Neural crest cell (in vitro differentiated cells): ENCODE data around the gene CCDC54. TPM values are rescaled to one million over a fixed set of nuclear protein-coding genes. Genes with fewer than 3 reads are reported as not detected.

Experiments
- DNase-seq: peaks from one replicate; pipeline ENCODE4 v3.0.0; 2021; ENCODE audit warnings: low read depth, mixed read lengths, low spot score
- H3K27ac Mint-ChIP-seq: one replicate; pipeline ENCODE4 v1.8.0; 2021; ENCODE audit warnings: mild to moderate bottlenecking, mixed read lengths; ENCODE audit not compliant: unreplicated experiment
- H3K27me3 Mint-ChIP-seq: 2 replicates; pipeline ENCODE4 v1.8.0; 2021; ENCODE audit warnings: low read depth, mild to moderate bottlenecking, mixed read lengths
- H3K36me3 Mint-ChIP-seq: 2 replicates; pipeline ENCODE4 v1.8.0; 2021; ENCODE audit warnings: low read depth, mild to moderate bottlenecking, mixed read lengths
- H3K4me1 Mint-ChIP-seq: 2 replicates; pipeline ENCODE4 v1.8.0; 2021; ENCODE audit warnings: mixed read lengths
- H3K4me3 Mint-ChIP-seq: one replicate; pipeline ENCODE4 v1.8.0; 2021; ENCODE audit warnings: mild to moderate bottlenecking, mixed read lengths
- H3K9me3 Mint-ChIP-seq: 2 replicates; pipeline ENCODE4 v1.8.0; 2021; ENCODE audit warnings: mixed read lengths
- total RNA-seq: library from RNA; stranded (reverse); gene quantifications from 2 replicates; pipeline ENCODE4 v1.2.1, GENCODE V29; 2021
- TF ChIP-seq, protein P1 (sequence below): fragments of 200-600 bp; sonication (generic); conservative IDR thresholded peaks from 2 replicates; pipeline ENCODE4 v1.5.0; 2021; ENCODE audit warnings: antibody characterized with exemption, mild to moderate bottlenecking

Gene CCDC54
- total RNA-seq, 1 donor from 2014 or later, result not detected

DNA sequence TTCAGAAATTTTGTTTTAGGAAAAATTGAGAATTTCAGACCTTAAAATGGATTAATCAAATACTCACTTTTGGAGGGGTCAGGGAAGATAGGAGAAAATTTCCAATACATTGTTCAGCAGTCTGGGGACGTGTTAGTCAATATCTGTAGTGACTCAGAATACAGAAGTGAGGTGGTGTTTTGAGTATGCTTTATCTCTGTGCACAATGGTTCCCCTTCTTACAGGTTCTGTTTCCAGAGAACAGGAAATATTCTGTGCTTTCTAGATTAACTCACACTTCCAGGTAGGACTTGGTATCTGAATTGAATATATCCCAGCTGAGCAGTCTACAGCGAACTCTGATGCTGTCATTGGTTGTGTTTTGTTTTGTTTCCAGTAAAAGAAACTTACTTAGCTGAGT lies 30.7 kb upstream of the CCDC54 start:
- no peak for DNase-seq
- no peak overlapping the region for H3K4me3 Mint-ChIP-seq
- H3K36me3 Mint-ChIP-seq, result no peaks in the 10 kb centered on the region
- peaks cover 11% of the 10 kb centered on the region for H3K4me1 Mint-ChIP-seq
- TF ChIP-seq, protein P1, sequence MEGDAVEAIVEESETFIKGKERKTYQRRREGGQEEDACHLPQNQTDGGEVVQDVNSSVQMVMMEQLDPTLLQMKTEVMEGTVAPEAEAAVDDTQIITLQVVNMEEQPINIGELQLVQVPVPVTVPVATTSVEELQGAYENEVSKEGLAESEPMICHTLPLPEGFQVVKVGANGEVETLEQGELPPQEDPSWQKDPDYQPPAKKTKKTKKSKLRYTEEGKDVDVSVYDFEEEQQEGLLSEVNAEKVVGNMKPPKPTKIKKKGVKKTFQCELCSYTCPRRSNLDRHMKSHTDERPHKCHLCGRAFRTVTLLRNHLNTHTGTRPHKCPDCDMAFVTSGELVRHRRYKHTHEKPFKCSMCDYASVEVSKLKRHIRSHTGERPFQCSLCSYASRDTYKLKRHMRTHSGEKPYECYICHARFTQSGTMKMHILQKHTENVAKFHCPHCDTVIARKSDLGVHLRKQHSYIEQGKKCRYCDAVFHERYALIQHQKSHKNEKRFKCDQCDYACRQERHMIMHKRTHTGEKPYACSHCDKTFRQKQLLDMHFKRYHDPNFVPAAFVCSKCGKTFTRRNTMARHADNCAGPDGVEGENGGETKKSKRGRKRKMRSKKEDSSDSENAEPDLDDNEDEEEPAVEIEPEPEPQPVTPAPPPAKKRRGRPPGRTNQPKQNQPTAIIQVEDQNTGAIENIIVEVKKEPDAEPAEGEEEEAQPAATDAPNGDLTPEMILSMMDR, result no peak
- H3K27me3 Mint-ChIP-seq, result no peaks in the 10 kb centered on the region
- H3K9me3 Mint-ChIP-seq, result no peaks in the 10 kb centered on the region
- H3K27ac Mint-ChIP-seq, result no peak overlapping the region

DNA sequence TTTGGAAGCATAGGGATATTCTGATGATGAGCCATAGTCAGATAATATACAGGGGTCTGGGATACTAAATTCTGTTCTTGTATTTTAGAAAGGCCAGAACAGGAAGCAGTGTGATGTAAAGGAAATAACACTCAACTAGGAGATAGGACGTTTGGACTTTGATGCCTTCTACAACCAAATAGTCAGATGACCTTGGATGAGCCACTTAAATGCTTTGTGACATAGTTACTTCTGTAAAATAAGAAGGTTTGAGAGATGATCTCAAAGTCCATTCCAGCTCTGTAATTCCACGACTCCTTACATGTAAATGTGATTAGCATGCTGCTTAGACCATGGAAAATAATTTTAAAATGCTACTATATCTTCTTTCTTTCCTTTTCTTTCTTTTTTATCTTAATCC lies 29.5 kb upstream of the CCDC54 start:
- peaks cover 11% of the 10 kb centered on the region for H3K4me1 Mint-ChIP-seq
- no peaks in the 10 kb centered on the region for H3K9me3 Mint-ChIP-seq
- no peak overlapping the region for H3K4me3 Mint-ChIP-seq
- TF ChIP-seq, protein P1, result no peak
- no peak overlapping the region for H3K27ac Mint-ChIP-seq
- H3K27me3 Mint-ChIP-seq, result no peaks in the 10 kb centered on the region
- DNase-seq, result no peak
- H3K36me3 Mint-ChIP-seq, result no peaks in the 10 kb centered on the region

DNA sequence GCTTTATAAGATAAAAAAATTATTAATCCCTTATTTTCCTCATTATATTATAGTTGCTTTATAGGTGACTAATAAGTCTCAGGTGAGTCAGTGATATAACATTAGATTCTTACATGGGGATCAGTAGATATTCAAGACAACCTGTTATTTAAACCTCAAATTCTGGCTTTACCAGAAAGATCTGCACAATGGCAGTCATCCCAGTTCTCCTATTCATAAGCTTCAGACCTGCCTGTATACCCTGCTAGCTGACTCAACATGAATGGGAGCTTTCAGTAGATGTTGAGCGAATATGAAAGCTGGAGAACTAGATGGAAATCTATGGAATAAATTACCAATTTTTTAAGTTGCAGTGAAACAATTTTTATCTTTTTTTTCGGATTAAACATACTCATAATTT lies 20.5 kb upstream of the CCDC54 start:
- Mint-ChIP-seq H3K9me3 (peaks cover 3% of the 10 kb centered on the region), H3K27ac (no peak overlapping the region), H3K4me3 (no peak overlapping the region), H3K27me3 (no peaks in the 10 kb centered on the region), H3K36me3 (no peaks in the 10 kb centered on the region), H3K4me1 (no peaks in the 10 kb centered on the region)
- TF ChIP-seq, protein P1, result no peak
- no peak for DNase-seq

DNA sequence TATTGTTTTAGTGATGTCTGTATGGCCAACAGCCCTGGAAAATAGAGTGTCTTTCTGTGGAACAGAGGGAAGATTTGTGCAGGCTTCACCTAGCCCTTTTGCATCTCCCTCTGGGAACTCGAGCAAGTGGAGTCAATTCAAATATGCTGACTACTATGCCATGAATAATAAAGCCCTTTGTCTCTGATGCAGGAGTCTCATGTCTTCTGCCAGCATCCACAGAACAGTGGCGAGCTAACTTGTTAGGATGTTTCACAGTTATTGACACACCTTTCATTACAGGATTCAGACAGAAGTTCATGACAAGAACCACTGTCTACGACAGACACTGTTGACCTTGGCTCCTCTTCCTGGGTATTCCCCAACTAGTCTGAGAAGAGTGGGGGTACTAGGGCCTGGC lies 15.6 kb upstream of the CCDC54 start:
- H3K27me3 Mint-ChIP-seq, result no peaks in the 10 kb centered on the region
- no peaks in the 10 kb centered on the region for H3K4me1 Mint-ChIP-seq
- no peak for DNase-seq
- H3K36me3 Mint-ChIP-seq, result no peaks in the 10 kb centered on the region
- H3K27ac Mint-ChIP-seq, result no peak overlapping the region
- TF ChIP-seq, protein P1, result no peak
- no peak overlapping the region for H3K4me3 Mint-ChIP-seq
- H3K9me3 Mint-ChIP-seq, result peaks cover 9% of the 10 kb centered on the region

DNA sequence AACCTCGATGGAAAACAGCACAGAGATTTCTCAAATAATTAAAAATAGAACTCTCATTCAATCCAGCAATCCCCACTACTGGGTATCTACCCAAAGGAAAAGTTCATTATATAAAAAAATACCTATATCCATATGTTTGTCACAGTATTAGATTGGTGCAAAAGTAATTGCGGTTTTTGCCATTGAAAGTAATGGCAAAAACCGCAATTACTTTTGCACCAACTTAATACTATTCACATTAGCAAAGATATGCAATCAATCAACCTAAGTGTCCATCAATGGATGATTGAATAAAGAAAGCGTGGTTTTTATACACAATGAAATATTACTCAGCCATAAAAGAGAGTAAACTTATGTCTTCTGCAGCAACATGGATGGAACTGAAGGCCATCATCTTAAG lies 12.2 kb upstream of the CCDC54 start:
- peaks cover 11% of the 10 kb centered on the region for H3K9me3 Mint-ChIP-seq
- DNase-seq, result no peak
- no peak overlapping the region for H3K27ac Mint-ChIP-seq
- no peaks in the 10 kb centered on the region for H3K36me3 Mint-ChIP-seq
- no peaks in the 10 kb centered on the region for H3K4me1 Mint-ChIP-seq
- TF ChIP-seq, protein P1, result no peak
- no peaks in the 10 kb centered on the region for H3K27me3 Mint-ChIP-seq
- H3K4me3 Mint-ChIP-seq, result no peak overlapping the region

DNA sequence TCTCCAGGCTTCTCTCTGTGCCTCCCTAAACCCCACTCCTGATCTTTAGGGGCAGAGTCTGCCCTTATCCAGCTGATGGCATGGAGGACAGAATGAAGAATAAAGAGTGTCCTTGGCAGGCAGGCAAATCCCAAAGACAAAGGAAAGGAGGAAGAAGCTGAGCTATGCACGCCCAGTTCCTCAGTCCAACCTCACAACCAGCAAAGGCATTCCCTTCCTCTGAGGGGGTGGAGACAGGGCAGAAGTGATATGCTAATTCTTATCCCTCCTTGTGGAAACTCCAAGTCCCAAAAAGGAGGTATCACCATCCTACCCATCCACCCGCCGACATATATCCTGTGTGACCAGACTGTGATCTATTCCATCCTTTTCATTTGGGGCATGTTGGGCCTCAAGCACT lies 10.5 kb upstream of the CCDC54 start:
- no peak for DNase-seq
- Mint-ChIP-seq H3K4me1 (no peaks in the 10 kb centered on the region), H3K27me3 (no peaks in the 10 kb centered on the region), H3K27ac (no peak overlapping the region), H3K9me3 (peaks cover 8% of the 10 kb centered on the region), H3K36me3 (no peaks in the 10 kb centered on the region), H3K4me3 (no peak overlapping the region)
- TF ChIP-seq, protein P1, result no peak
